Chondrocyte (in vitro differentiated cells): ENCODE data around the gene SOWAHD. TPM values are rescaled to one million over a fixed set of nuclear protein-coding genes. Genes with fewer than 3 reads are reported as not detected.
"Not testable (repeated sequence)": the region's sequence is repeated elsewhere in the genome, so short reads cannot be mapped to it uniquely, and the experiment has no call there.

ENCODE experiments used
- DNase-seq: peaks from one replicate; pipeline ENCODE4 v3.0.0; 2021; ENCODE audit warnings: mixed read lengths, low spot score
- H3K27ac Mint-ChIP-seq: one replicate; pipeline ENCODE4 v1.8.0; 2021; ENCODE audit warnings: mild to moderate bottlenecking, moderate library complexity, mixed read lengths; ENCODE audit not compliant: unreplicated experiment
- H3K27me3 Mint-ChIP-seq: 2 replicates; pipeline ENCODE4 v1.8.0; 2021; ENCODE audit warnings: low read depth, mixed read lengths
- H3K36me3 Mint-ChIP-seq: 2 replicates; pipeline ENCODE4 v1.8.0; 2021; ENCODE audit warnings: low read depth, mixed read lengths
- H3K4me1 Mint-ChIP-seq: 2 replicates; pipeline ENCODE4 v1.8.0; 2021; ENCODE audit warnings: low read depth, mild to moderate bottlenecking, mixed read lengths
- H3K4me3 Mint-ChIP-seq: one replicate; pipeline ENCODE4 v1.8.0; 2021; ENCODE audit warnings: mild to moderate bottlenecking, moderate library complexity, mixed read lengths; ENCODE audit not compliant: unreplicated experiment
- H3K9me3 Mint-ChIP-seq: 2 replicates; pipeline ENCODE4 v1.8.0; 2021; ENCODE audit warnings: low read depth, mixed read lengths
- total RNA-seq: library from RNA; stranded (reverse); gene quantifications from 3 replicates; pipeline ENCODE4 v1.2.1, GENCODE V29; 2021
- TF ChIP-seq, protein P1 (sequence below): fragments of 200-600 bp; sonication (generic); IDR thresholded peaks from 2 replicates; pipeline ENCODE4 v1.5.0; 2021; ENCODE audit warnings: antibody characterized with exemption, mild to moderate bottlenecking, moderate library complexity

Gene SOWAHD
- total RNA-seq, 1 donor from 2014 or later: 0.40 TPM

DNA sequence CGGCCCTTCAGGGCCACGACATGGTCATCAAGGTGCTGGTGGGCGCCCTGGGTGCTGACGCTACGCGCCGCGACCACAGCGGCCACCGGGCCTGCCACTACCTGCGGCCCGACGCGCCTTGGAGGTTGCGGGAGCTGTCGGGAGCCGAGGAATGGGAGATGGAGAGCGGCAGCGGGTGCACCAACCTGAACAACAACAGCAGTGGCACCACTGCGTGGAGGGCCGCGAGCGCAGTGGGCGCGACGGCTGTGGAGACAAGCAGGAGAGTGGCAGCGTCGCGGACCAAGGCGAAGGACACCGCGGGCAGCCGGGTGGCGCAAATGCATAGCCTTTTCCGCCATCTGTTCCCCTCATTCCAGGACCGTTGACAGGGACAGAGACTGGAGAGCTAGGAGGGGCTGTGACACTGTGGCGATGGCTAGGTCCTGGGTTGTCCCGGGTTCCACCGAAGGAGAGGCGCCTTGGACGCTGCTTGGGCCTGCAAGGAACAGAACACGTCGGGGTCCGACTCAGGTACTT is 919 bp downstream of the SOWAHD start:
- TF ChIP-seq, protein P1, sequence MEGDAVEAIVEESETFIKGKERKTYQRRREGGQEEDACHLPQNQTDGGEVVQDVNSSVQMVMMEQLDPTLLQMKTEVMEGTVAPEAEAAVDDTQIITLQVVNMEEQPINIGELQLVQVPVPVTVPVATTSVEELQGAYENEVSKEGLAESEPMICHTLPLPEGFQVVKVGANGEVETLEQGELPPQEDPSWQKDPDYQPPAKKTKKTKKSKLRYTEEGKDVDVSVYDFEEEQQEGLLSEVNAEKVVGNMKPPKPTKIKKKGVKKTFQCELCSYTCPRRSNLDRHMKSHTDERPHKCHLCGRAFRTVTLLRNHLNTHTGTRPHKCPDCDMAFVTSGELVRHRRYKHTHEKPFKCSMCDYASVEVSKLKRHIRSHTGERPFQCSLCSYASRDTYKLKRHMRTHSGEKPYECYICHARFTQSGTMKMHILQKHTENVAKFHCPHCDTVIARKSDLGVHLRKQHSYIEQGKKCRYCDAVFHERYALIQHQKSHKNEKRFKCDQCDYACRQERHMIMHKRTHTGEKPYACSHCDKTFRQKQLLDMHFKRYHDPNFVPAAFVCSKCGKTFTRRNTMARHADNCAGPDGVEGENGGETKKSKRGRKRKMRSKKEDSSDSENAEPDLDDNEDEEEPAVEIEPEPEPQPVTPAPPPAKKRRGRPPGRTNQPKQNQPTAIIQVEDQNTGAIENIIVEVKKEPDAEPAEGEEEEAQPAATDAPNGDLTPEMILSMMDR: no peak
- Mint-ChIP-seq H3K36me3 (no peaks in the 10 kb centered on the region), H3K9me3 (no peaks in the 10 kb centered on the region), H3K27ac (no peak overlapping the region), H3K27me3 (no peaks in the 10 kb centered on the region), H3K4me3 (peak overlapping the region; percentile 6), H3K4me1 (peaks cover 17% of the 10 kb centered on the region)
- no peak for DNase-seq

DNA sequence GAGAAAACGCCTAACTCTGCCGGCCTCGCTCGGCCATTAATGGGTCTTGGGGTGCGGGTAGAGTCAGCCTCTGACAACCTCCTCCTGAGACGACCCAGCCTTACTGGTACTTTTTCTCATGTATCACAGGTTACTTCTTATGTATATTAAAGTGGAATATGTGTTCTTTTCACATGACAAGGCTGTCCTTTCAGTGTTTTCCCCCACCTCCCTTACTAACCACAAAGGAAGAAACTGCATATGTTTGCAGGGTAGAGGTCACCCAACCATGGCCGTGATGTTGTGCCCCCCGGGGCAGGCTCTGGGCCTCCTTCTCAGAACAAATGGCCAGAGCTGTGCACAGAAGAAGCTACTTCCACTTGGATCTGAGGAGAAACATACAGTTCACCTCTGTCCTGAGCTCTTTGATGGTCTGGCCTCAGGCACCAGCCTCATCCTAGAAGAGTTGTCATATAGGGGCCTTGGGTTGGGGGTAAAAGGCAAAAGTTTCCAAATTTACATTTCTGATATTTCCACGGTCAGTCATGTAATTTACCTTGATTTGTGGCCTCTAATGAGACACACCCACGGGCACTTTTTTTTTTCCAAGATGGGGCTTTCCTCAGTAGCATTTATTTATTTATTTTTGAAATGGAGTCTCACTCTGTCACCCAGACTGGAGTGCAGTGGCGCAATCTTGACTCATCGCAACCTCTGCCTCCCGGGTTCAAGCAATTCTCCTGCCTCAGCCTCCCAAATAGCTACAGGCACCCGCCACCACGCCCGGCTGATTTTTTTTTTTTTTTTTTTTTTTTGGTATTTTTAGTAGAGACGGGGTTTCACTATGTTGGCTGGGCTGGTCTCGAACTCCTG is 1.9 kb downstream of the SOWAHD start:
- no peak for DNase-seq
- no peaks in the 10 kb centered on the region for H3K36me3 Mint-ChIP-seq
- peaks cover 17% of the 10 kb centered on the region for H3K4me1 Mint-ChIP-seq
- H3K4me3 Mint-ChIP-seq: no peak overlapping the region
- TF ChIP-seq, protein P1: no peak
- H3K27ac Mint-ChIP-seq: no peak overlapping the region
- H3K9me3 Mint-ChIP-seq: no peaks in the 10 kb centered on the region
- H3K27me3 Mint-ChIP-seq: no peaks in the 10 kb centered on the region

DNA sequence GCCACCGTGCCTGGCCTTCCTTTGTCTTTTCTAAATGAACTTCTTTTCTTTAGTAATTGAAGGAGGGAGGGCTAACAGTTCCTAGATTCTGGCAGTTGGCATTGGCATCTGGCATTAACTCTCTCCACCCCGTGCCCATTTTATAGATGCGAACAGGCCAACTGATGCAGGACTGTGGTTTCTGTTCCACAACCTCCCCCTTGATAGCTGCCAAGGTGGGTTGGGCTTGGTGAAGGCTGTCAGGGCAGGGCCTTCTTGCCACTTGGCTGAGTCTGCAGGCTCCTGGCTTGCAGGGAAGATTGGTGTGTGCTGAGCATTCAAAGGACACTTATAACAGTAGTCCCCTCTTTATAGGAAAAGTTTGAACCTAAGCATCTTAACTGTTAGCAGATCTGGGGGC is 4.3 kb downstream of the SOWAHD start:
- Mint-ChIP-seq H3K4me1 (peaks cover 17% of the 10 kb centered on the region), H3K9me3 (no peaks in the 10 kb centered on the region), H3K4me3 (peak overlapping the region; percentile 18), H3K27me3 (no peaks in the 10 kb centered on the region), H3K27ac (peak overlapping the region; percentile 84), H3K36me3 (no peaks in the 10 kb centered on the region)
- DNase-seq: no peak
- TF ChIP-seq, protein P1: no peak

DNA sequence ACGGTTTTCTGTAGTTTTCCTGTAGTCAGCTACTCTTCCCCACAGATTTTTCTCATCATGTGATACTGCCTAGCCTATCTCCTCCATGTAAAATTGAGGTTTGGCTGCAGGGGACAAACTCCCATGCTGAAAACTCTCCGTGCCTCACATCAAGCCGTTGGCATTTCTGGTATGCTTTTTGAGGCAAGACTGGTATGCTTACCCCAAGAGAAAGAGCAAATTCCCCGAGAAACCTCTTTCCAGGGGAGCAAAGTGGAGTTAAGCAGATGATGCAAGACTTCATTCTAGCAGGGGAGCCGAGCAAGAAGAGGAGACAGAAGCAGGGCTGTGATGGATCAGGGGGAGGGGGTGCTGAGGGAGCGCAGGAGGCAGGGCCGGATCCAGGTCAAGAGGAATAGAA is 4.8 kb downstream of the SOWAHD start:
- no peaks in the 10 kb centered on the region for H3K9me3 Mint-ChIP-seq
- H3K27ac Mint-ChIP-seq: peak overlapping the region; percentile 84
- DNase-seq: no peak
- TF ChIP-seq, protein P1: no peak
- peak overlapping the region; percentile 20 for H3K4me3 Mint-ChIP-seq
- no peaks in the 10 kb centered on the region for H3K36me3 Mint-ChIP-seq
- peaks cover 20% of the 10 kb centered on the region for H3K4me1 Mint-ChIP-seq
- H3K27me3 Mint-ChIP-seq: no peaks in the 10 kb centered on the region

DNA sequence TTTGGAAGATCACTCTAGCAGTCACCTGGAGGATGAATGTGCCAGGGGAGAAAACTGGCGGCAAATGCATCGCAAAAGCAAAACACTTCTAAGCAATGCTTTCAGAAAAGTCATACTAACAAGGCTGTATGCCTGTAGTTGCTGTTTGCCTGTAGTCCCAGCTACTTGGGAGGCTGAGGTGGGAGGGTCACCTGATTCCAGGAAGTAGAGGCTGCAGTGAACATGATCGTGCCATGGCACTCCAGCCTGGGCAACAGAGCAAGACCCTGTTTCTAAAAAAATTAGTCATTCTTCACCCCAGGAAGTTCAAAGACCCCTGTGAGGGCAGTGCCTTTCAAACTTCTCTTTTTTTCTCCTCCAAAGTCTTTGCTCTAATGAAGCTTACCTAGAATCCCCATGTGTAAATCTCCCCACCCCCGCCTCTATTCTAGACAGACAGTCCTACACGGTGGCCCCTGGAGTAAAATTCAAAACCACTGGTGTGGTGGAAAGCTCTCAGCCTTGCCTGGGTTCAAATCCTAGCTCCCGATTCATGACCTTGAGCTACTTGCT is 5.5 kb downstream of the SOWAHD start:
- DNase-seq: no peak
- peak overlapping the region; percentile 84 for H3K27ac Mint-ChIP-seq
- no peaks in the 10 kb centered on the region for H3K27me3 Mint-ChIP-seq
- TF ChIP-seq, protein P1: no peak
- peak overlapping the region; percentile 20 for H3K4me3 Mint-ChIP-seq
- no peaks in the 10 kb centered on the region for H3K36me3 Mint-ChIP-seq
- peaks cover 2% of the 10 kb centered on the region for H3K9me3 Mint-ChIP-seq
- H3K4me1 Mint-ChIP-seq: peaks cover 26% of the 10 kb centered on the region

DNA sequence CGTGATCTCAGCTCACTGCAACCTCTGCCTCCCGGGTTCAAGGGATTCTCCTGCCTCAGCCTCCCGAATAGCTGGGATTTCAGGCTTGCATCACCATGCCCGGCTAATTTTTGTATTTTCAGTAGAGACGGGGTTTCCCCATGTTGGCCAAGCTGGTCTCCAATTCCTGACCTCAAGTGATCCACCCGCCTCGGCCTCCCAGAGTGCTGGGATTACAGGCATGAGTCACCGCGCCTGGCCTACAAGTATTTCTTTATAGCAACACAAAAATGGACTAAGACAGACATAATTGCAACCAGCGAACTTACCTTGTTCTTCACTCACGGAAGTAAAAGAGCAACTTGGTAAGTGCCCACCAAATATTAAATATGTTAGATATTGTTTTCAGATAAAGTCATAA is 10.0 kb downstream of the SOWAHD start:
- H3K4me3 Mint-ChIP-seq, H3K9me3 Mint-ChIP-seq, DNase-seq, H3K27me3 Mint-ChIP-seq, H3K36me3 Mint-ChIP-seq: not testable (repeated sequence)
- peak overlapping the region; percentile 71 for H3K27ac Mint-ChIP-seq
- H3K4me1 Mint-ChIP-seq: peaks cover 18% of the 10 kb centered on the region

DNA sequence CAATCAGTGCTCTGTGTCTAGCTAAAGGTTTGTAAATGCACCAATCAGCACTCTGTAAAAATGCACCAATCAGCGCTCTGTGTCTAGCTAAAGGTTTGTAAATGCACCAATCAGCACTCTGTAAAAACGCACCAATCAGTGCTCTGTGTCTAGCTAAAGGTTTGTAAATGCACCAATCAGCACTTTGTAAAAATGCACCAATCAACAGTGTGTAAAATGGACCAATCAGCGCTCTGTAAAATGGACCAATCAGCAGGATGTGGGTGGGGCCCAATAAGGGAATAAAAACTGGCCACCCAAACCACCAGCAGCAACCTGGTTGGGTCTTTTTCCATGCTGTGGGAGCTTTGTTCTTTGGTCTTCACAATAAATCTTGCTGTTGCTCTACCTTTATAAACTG is 11.0 kb downstream of the SOWAHD start:
- H3K4me3 Mint-ChIP-seq, H3K36me3 Mint-ChIP-seq, H3K27ac Mint-ChIP-seq, H3K27me3 Mint-ChIP-seq, H3K4me1 Mint-ChIP-seq, DNase-seq, H3K9me3 Mint-ChIP-seq: not testable (repeated sequence)
